IMR-90 (cell line): ENCODE data around the gene CUX1. TPM values are rescaled to one million over a fixed set of nuclear protein-coding genes. Genes with fewer than 3 reads are reported as not detected.
"Not testable (repeated sequence)": the region's sequence is repeated elsewhere in the genome, so short reads cannot be mapped to it uniquely, and the experiment has no call there.

Experiments
- ATAC-seq: fragments of 200-7000 bp; cut with Tn5 transposase; 2 replicates; pipeline ENCODE4 v1.9.1; 2020; ENCODE audit warnings: low read depth, mild to moderate bottlenecking, moderate library complexity
- BruUV-seq: library from RNA; stranded (reverse); fragments of 400-500 nt; replicated peaks from 2 replicates; lab custom pipeline; 2021; lab: Mats Ljungman, UMichigan
- CTCF ChIA-PET: fragments of 300-600 bp; formaldehyde crosslinking; extraction: SDS; loops from one replicate; lab custom pipeline; 2021; ENCODE audit warnings: antibody characterized with exemption; lab: Yijun Ruan, JAX
- POLR2A ChIA-PET: fragments of 300-600 bp; sonication (Branson Sonifier 250); formaldehyde crosslinking; loops from one replicate; lab custom pipeline; 2022; ENCODE audit warnings: antibody characterized with exemption; ENCODE audit not compliant: unreplicated experiment; lab: Charles Lee
- DNase-seq: peaks from one replicate; pipeline ENCODE4 v3.0.0; 2013
- H2AFZ ChIP-seq: replicated peaks from 2 replicates; pipeline ENCODE3; 2013; ENCODE audit warnings: low read length, mild to moderate bottlenecking; ENCODE audit not compliant: poor library complexity
- H2AK5ac ChIP-seq: 2 replicates; pipeline ENCODE4 v1.6.1; 2013; ENCODE audit warnings: low read depth, low read length, inconsistent platforms
- H2AK9ac ChIP-seq: replicated peaks from 2 replicates; pipeline ENCODE3; 2013; ENCODE audit warnings: mild to moderate bottlenecking, low read depth, low read length, moderate library complexity; ENCODE audit not compliant: poor library complexity
- H2BK120ac ChIP-seq: 2 replicates; pipeline ENCODE4 v1.6.1; 2013; ENCODE audit warnings: low read depth, low read length, inconsistent platforms
- H2BK15ac ChIP-seq: 3 replicates; pipeline ENCODE4 v1.6.1; 2013; ENCODE audit warnings: low read depth, low read length, inconsistent platforms
- H2BK20ac ChIP-seq: 2 replicates; pipeline ENCODE4 v1.6.1; 2013; ENCODE audit warnings: low read depth, mild to moderate bottlenecking, inconsistent platforms, low read length, moderate library complexity
- H2BK5ac ChIP-seq: 2 replicates; pipeline ENCODE4 v1.6.1; 2013; ENCODE audit warnings: mild to moderate bottlenecking, low read depth, low read length, inconsistent platforms; ENCODE audit not compliant: poor library complexity, severe bottlenecking
- H3K14ac ChIP-seq: replicated peaks from 2 replicates; pipeline ENCODE4 v1.6.1; 2013; ENCODE audit warnings: low read depth, low read length, inconsistent platforms
- H3K18ac ChIP-seq: 2 replicates; pipeline ENCODE4 v1.6.1; 2013; ENCODE audit warnings: low read depth, low read length, control low read depth
- H3K23ac ChIP-seq: 2 replicates; pipeline ENCODE4 v1.6.1; 2013; ENCODE audit warnings: low read depth, low read length, inconsistent platforms
- H3K27ac ChIP-seq: 2 replicates; pipeline ENCODE4 v1.5.1; 2013; ENCODE audit warnings: mild to moderate bottlenecking, control low read depth, low read length; ENCODE audit not compliant: insufficient read depth
- H3K27me3 ChIP-seq: 2 replicates; pipeline ENCODE4 v1.6.1; 2013; ENCODE audit warnings: low read length; ENCODE audit not compliant: control insufficient read depth, insufficient read depth
- H3K36me3 ChIP-seq: 2 replicates; pipeline ENCODE4 v1.6.1; 2013; ENCODE audit warnings: low read length, mixed read lengths; ENCODE audit not compliant: control insufficient read depth, insufficient read depth
- H3K4ac ChIP-seq: 2 replicates; pipeline ENCODE4 v1.6.1; 2013; ENCODE audit warnings: low read depth, low read length, inconsistent platforms
- H3K4me1 ChIP-seq: 2 replicates; pipeline ENCODE4 v1.6.1; 2013; ENCODE audit warnings: low read length, mixed read lengths; ENCODE audit not compliant: control insufficient read depth, insufficient read depth
- H3K4me2 ChIP-seq: 2 replicates; pipeline ENCODE4 v1.6.1; 2013; ENCODE audit warnings: low read depth, mild to moderate bottlenecking, control low read depth, low read length, moderate library complexity
- H3K4me3 ChIP-seq: 2 replicates; pipeline ENCODE4 v1.5.1; 2013; ENCODE audit warnings: low read depth, mild to moderate bottlenecking, control low read depth, low read length, moderate library complexity; ENCODE audit not compliant: insufficient read depth
- H3K56ac ChIP-seq: 2 replicates; pipeline ENCODE4 v1.6.1; 2013; ENCODE audit warnings: low read length, inconsistent platforms; ENCODE audit not compliant: insufficient read depth; ENCODE audit errors: extremely low read depth
- H3K79me1 ChIP-seq, 2 experiments: 2 replicates each; pipeline ENCODE4 v1.6.1; 2013; ENCODE audit warnings: low read length in 2 of 2, inconsistent platforms in 1 of 2, low read depth in 1 of 2
- H3K9ac ChIP-seq: 2 replicates; pipeline ENCODE4 v1.6.1; 2013; ENCODE audit warnings: low read depth, low read length, control low read depth
- H3K9me1 ChIP-seq: 2 replicates; pipeline ENCODE4 v1.6.1; 2013; ENCODE audit warnings: low read length, inconsistent platforms; ENCODE audit not compliant: insufficient read depth
- H3K9me3 ChIP-seq: 2 replicates; pipeline ENCODE4 v1.6.1; 2013; ENCODE audit warnings: low read length; ENCODE audit not compliant: control insufficient read depth, insufficient read depth
- H4K20me1 ChIP-seq: 2 replicates; pipeline ENCODE4 v1.6.1; 2013; ENCODE audit warnings: low read length, inconsistent platforms; ENCODE audit not compliant: insufficient read depth
- H4K5ac ChIP-seq: 2 replicates; pipeline ENCODE4 v1.6.1; 2013; ENCODE audit warnings: mild to moderate bottlenecking, low read depth, low read length, control low read depth
- H4K8ac ChIP-seq, 2 experiments: 2 replicates each; pipeline ENCODE4 v1.6.1; 2013; ENCODE audit warnings: low read depth in 2 of 2, low read length in 2 of 2, control low read depth in 1 of 2, inconsistent platforms in 1 of 2
- H4K91ac ChIP-seq: 2 replicates; pipeline ENCODE4 v1.6.1; 2013; ENCODE audit warnings: low read depth, low read length, inconsistent platforms; ENCODE audit not compliant: insufficient read depth
- POLR2A ChIP-seq: IDR thresholded peaks from 2 replicates; pipeline ENCODE4 v1.6.1; 2012; ENCODE audit warnings: mild to moderate bottlenecking, low read depth, low read length
- RAD21 ChIP-seq: IDR thresholded peaks from 2 replicates; pipeline ENCODE4 v1.6.1; 2012; ENCODE audit warnings: low read length, improper control_type of control experiment
- RCOR1 ChIP-seq: IDR thresholded peaks from 2 replicates; pipeline ENCODE4 v1.6.1; 2012; ENCODE audit warnings: mild to moderate bottlenecking, low read length, improper control_type of control experiment; ENCODE audit not compliant: insufficient replicate concordance
- RFX5 ChIP-seq: IDR thresholded peaks from 2 replicates; pipeline ENCODE4 v1.8.0; 2012; ENCODE audit warnings: low read depth, mild to moderate bottlenecking, low read length, moderate library complexity
- WGBS, 2 experiments: methylation state at CpG; one replicate each; pipeline versions ENCODE4 v1.1.5 to v1.1.7; 2013; ENCODE audit warnings: missing lambda C conversion rate in 2 of 2; ENCODE audit not compliant: insufficient read length in 1 of 2; ENCODE audit errors: extremely low coverage in 2 of 2; 5-methylcytosine and 5-hydroxymethylcytosine counted together
- dilution Hi-C: fragments of 300-500 bp; cut with HindIII; formaldehyde crosslinking; loops from one replicate; pipeline ENCODE4 v1.14.3; 2018; ENCODE audit warnings: low sequenced_read_pairs; ENCODE audit not compliant: unreplicated experiment
- in situ Hi-C: fragments of 300-500 bp; cut with MboI; formaldehyde crosslinking; loops from 3 replicates; pipeline ENCODE4 v1.14.3; 2019; ENCODE audit warnings: low sequenced_read_pairs, inconsistent platforms, mixed read lengths
- intact Hi-C: fragments of 100-400 bp; cut with micrococcal nuclease; formaldehyde crosslinking; loops from 2 replicates; pipeline ENCODE4 v1.10.0; 2022
- polyA plus RNA-seq, 3 experiments: library from polyadenylated mRNA; depleted of rRNA; stranded (reverse); fragments of >200 nt; gene quantifications; 2 replicates each; pipeline ENCODE4 v1.2.3, GENCODE V29; 2012; ENCODE audit warnings: low replicate concordance in 1 of 3
- total RNA-seq: library from RNA; depleted of rRNA; stranded (reverse); fragments of >200 nt; gene quantifications from 2 replicates; pipeline ENCODE4 v1.2.3, GENCODE V29; 2012

Gene CUX1
- total and polyA plus RNA-seq, 2 of the 4 experiments (the other 2 are of a cell fraction): 19.7 to 46.4 TPM

DNA sequence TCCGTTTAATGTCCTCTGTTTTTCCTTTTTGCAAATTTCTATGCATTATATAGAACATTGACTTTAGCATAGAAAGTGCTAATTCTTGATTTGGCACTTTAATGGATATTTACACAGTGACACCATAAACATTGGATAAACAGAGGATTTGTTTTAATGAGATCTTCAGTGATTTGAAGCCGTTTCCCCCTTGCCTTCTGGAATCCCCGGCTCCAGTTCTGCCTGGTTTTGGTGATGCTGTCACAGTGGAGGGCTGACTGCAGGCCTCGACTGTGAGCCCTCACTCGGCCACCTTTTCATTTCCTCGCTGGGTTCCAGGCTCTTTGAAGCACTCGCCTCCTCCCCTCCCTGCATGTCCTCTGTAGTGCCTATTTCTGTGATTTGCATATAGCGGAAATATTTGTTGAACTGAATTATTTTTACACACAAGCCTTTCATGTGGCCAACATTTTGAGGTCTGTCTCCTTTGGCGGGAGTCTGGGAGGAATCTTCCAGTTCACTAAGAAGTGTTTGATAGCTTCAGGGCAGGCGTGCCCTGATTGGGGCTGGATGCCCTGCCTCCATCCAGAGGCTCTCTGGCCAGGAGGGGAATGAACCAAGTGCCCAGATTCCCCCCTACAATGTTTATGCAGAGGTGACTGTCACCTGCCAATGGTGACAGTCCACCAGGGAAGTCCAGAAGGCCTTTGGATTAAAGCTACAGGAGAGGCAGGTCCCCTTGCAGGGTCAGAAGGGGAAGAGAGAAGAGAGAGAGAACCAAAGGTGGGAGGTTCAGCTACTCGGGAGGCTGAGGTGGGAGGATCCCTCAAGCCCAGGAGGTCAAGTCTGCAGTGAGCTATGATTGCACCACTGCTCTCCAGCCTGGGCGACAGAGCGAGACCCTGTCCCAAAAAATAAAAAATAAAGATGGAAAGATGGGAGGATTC lies 67.5 kb downstream of the CUX1 start (continued):
- TF ChIP-seq RCOR1 (no peak), RAD21 (no peak)

GRCh38 chr7:101885597-101885955 lies 68.2 kb downstream of the CUX1 start:
- Histone ChIP-seq H3K79me1 (peaks cover 43 to 82% of the 10 kb centered on the region in 2 experiments), H3K14ac (no peak overlapping the region), H3K4me2 (no peak overlapping the region), H3K27me3 (no peaks in the 10 kb centered on the region), H3K36me3 (no peaks in the 10 kb centered on the region), H2AFZ (no peak overlapping the region), H3K27ac (no peak overlapping the region), H2BK120ac (peak overlapping the region; percentile 13; the same call in 1 of the 2 replicates), H3K9me3 (no peaks in the 10 kb centered on the region), H3K9me1 (peaks cover 19% of the 10 kb centered on the region), H2BK15ac (no peak overlapping the region), H3K4me1 (peaks cover 23% of the 10 kb centered on the region), H2AK5ac (peak overlapping the region; percentile 40), H3K18ac (no peak overlapping the region), H2BK20ac (no peak overlapping the region), H4K5ac (no peak overlapping the region), H3K56ac (no peak overlapping the region), H3K4ac (peak overlapping the region; percentile 13; the same call in 1 of the 2 replicates), H3K9ac (no peak overlapping the region), H4K91ac (peak overlapping the region; percentile 31; the same call in 1 of the 2 replicates), H3K23ac (no peak overlapping the region), H4K8ac (peak overlapping the region; percentile 5 to 18; a peak in 1 of 4 replicates), H3K4me3 (no peak overlapping the region), H2BK5ac (no peak overlapping the region), H4K20me1 (peaks cover 17% of the 10 kb centered on the region; the same call in 1 of the 2 replicates), H2AK9ac (no peak overlapping the region)
- dilution Hi-C loops: no loop called here
- ATAC-seq (no peak), DNase-seq (no peak)
- ChIA-PET POLR2A (no interaction called here), CTCF (interaction anchor here (0.8 kb wide), 1 partner anchor 10 kb away, joined by 3 read pairs; no protein-coding TSS in a partner anchor)
- intact Hi-C loops: no loop called here
- BruUV-seq: no TSS peak
- in situ Hi-C loops: no loop called here
- TF ChIP-seq RFX5 (no peak), POLR2A (no peak)
- WGBS, 2 experiments: 81% methylated on average over 6 of the region's 12 CpGs; no CpG with 5 or more reads in 1 of the 2 experiments

- Histone ChIP-seq H3K4me1 (peaks cover 16% of the 10 kb centered on the region), H4K91ac (peak overlapping the region; percentile 29; the same call in 1 of the 2 replicates), H2AK5ac (peak overlapping the region; percentile 48; the same call in 1 of the 2 replicates), H3K9me1 (peaks cover 16% of the 10 kb centered on the region), H4K20me1 (peaks cover 17% of the 10 kb centered on the region; the same call in 1 of the 2 replicates), H3K79me1 (peaks cover 42 to 85% of the 10 kb centered on the region in 2 experiments)
- ATAC-seq, H3K23ac ChIP-seq, H2BK120ac ChIP-seq, BruUV-seq, dilution Hi-C loops, H3K4me2 ChIP-seq, H3K18ac ChIP-seq, H3K4ac ChIP-seq, H3K9ac ChIP-seq, H3K4me3 ChIP-seq, in situ Hi-C loops, H4K5ac ChIP-seq, intact Hi-C loops, H2BK15ac ChIP-seq, H3K14ac ChIP-seq, H2AFZ ChIP-seq, H3K36me3 ChIP-seq, H3K56ac ChIP-seq, H3K27me3 ChIP-seq, DNase-seq, H2AK9ac ChIP-seq, CTCF ChIA-PET, H4K8ac ChIP-seq, H2BK5ac ChIP-seq, H3K9me3 ChIP-seq, H3K27ac ChIP-seq, H2BK20ac ChIP-seq, POLR2A ChIA-PET: not testable (repeated sequence)
- WGBS, 2 experiments: 89% methylated on average over 3 of the region's 4 CpGs; no CpG with 5 or more reads in 1 of the 2 experiments
Observed at GRCh38 chr7:101887352-101887751, 69.9 kb downstream of the CUX1 start.
